Muscle layer of colon (tissue), 2 donors: ENCODE measurements around the gene KLHDC1.
A peak's percentile ranks its signal among the peaks of the same experiment; 100 is the strongest.
"Not testable (repeated sequence)": the region's sequence is repeated elsewhere in the genome, so short reads cannot be mapped to it uniquely, and the experiment has no call there.

Experiments
- H3K27ac ChIP-seq: one replicate; pipeline ENCODE4 v1.7.0; 2013; ENCODE audit warnings: low read depth, mild to moderate bottlenecking, low read length, moderate library complexity
- H3K27me3 ChIP-seq, 2 donors: one replicate each; pipeline ENCODE4 v1.7.0; 2013; ENCODE audit warnings: low read length in 2 of 2, mild to moderate bottlenecking in 2 of 2; ENCODE audit not compliant: insufficient read depth in 2 of 2, control insufficient read depth in 1 of 2
- H3K36me3 ChIP-seq: one replicate; pipeline ENCODE4 v1.7.0; 2013; ENCODE audit warnings: mild to moderate bottlenecking, low read length; ENCODE audit not compliant: insufficient read depth
- H3K4me1 ChIP-seq: one replicate; pipeline ENCODE4 v1.7.0; 2013; ENCODE audit warnings: mild to moderate bottlenecking, low read length; ENCODE audit not compliant: insufficient read depth
- H3K4me3 ChIP-seq, 2 donors: one replicate each; pipeline ENCODE4 v1.7.0; 2013; ENCODE audit warnings: low read length in 2 of 2, low read depth in 1 of 2, mild to moderate bottlenecking in 1 of 2, moderate library complexity in 1 of 2
- H3K9ac ChIP-seq: one replicate; pipeline ENCODE4 v1.7.0; 2013; ENCODE audit warnings: low read length
- H3K9me3 ChIP-seq: one replicate; pipeline ENCODE4 v1.7.0; 2013; ENCODE audit warnings: mild to moderate bottlenecking, low read length
- donor health status: abdominal sarcoma.
- donor health status: Adenocarcinoma of cecum.

KLHDC1 gene, protein sequence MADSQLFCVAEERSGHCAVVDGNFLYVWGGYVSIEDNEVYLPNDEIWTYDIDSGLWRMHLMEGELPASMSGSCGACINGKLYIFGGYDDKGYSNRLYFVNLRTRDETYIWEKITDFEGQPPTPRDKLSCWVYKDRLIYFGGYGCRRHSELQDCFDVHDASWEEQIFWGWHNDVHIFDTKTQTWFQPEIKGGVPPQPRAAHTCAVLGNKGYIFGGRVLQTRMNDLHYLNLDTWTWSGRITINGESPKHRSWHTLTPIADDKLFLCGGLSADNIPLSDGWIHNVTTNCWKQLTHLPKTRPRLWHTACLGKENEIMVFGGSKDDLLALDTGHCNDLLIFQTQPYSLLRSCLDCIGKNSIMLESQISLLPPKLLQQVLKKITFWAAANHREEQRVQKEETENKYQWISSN

DNA sequence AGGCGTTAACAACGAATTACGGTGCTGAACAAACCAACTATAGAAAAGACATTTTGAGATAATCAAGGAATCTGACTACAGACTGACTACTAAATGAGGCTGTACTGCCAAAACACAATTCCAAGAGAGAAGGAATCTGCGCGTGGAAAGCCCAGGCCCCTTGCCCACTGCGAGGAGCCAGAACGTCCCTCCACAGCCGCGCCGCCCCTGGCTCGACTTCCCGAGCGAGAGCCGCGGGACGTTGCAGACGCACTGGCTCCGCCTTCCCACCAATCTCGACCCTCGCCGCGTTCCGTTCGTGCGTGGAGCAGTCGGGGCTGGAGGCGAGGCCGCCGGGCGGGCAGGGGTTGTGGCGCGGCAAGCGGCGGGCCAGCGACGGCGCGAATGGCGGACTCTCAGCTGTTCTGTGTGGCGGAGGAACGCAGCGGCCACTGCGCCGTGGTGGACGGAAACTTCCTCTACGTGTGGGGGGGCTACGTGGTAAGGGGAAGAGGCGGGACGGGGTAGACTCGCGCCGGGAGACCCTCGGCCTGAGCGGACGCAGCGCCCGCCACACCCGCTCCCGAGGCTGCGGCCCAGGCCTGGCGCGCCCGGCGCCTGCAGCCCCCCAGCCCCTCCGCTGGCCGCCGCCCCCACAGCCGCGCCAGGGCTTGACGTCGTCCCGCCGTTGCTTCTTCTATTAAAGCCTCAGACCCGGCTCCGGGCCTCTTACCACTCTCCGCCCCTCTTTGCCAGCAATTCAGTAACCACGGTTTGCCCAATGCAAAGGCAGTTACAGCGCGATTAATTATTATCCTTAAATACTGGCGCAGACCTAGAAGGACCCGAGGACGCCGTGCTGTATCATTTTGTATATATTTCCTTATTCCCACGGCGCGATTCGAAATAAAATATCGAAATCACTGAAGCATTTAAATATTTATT lies at the start of gene KLHDC1:
KLHDC1 (plus strand) TSS at position 310 of the 924 bp plus-strand sequence; CDS start at position 385, 75 bp downstream.
- Histone ChIP-seq H3K27ac (peak within 1 kb of the TSS; percentile 86), H3K36me3 (no peaks in the 10 kb centered on the region), H3K9ac (peak within 1 kb of the TSS; percentile 59), H3K4me3 (peak within 1 kb of the TSS; percentile 56 to 68), H3K4me1 (peaks cover 20% of the 10 kb centered on the region), H3K27me3 (no peaks in the 10 kb centered on the region), H3K9me3 (no peaks in the 10 kb centered on the region)

- no peaks in the 10 kb centered on the region for H3K27me3 ChIP-seq
- H3K36me3 ChIP-seq: no peaks in the 10 kb centered on the region
- H3K4me1 ChIP-seq: no peaks in the 10 kb centered on the region
- no peaks in the 10 kb centered on the region for H3K9me3 ChIP-seq
- H3K27ac ChIP-seq: no peak overlapping the region
- no peak overlapping the region for H3K4me3 ChIP-seq
- no peak overlapping the region for H3K9ac ChIP-seq
Observed at GRCh38 chr14:49653508-49653907, 39.4 kb upstream of the KLHDC1 start.

DNA sequence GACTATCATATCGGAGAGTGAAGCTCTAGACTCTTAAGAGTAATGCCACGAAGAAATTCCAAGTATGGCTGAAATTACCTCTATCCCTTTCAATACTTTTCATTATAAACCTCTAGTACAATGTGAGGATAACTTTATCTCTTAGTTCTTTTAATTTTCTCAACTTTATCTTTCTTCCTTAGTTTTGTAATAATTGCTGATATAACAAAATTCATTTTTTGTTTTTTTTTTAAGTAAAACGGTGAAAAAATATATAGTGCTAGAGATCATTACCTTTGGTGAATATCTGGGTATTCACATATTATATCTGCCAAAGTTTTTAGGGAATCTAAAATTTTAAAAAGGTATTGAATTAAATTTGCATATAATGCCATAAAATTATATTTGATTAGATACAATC lies 38.4 kb upstream of the KLHDC1 start:
- H3K27ac ChIP-seq: no peak overlapping the region
- no peak overlapping the region for H3K4me3 ChIP-seq
- H3K9me3 ChIP-seq: no peaks in the 10 kb centered on the region
- H3K9ac ChIP-seq: no peak overlapping the region
- no peaks in the 10 kb centered on the region for H3K27me3 ChIP-seq
- no peaks in the 10 kb centered on the region for H3K36me3 ChIP-seq
- H3K4me1 ChIP-seq: no peaks in the 10 kb centered on the region

GRCh38 chr14:49657500-49657899 lies 35.4 kb upstream of the KLHDC1 start:
- not testable (repeated sequence) for H3K27me3 ChIP-seq, H3K9ac ChIP-seq, H3K36me3 ChIP-seq, H3K4me1 ChIP-seq, H3K27ac ChIP-seq, H3K9me3 ChIP-seq, H3K4me3 ChIP-seq

- Histone ChIP-seq H3K9ac (no peak overlapping the region), H3K36me3 (no peaks in the 10 kb centered on the region), H3K4me3 (no peak overlapping the region), H3K4me1 (no peaks in the 10 kb centered on the region), H3K27ac (no peak overlapping the region), H3K27me3 (no peaks in the 10 kb centered on the region), H3K9me3 (no peaks in the 10 kb centered on the region)
Observed at GRCh38 chr14:49659526-49660455, 33.1 kb upstream of the KLHDC1 start.

DNA sequence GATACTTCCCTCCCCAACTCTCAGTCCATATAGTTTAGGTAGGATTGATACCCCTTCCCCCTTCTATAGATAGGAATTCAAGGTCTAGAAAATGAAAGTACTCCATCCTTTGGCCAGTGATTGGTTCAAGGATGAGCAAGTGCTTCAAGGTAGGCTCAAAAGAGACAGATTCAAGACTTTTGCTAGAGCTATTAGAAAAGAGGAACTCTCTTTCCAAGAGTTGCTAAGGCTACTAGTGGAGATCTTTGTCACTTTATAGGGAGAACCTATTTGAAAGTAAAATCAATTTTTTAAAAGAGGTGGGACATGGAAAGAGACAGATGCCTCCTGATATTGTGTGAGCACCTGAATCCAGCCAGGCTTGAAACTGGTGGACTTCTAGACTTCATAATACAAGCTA lies 22.4 kb upstream of the KLHDC1 start:
- H3K27ac ChIP-seq: no peak overlapping the region
- H3K4me3 ChIP-seq: no peak overlapping the region
- H3K9ac ChIP-seq: no peak overlapping the region
- no peaks in the 10 kb centered on the region for H3K4me1 ChIP-seq
- H3K36me3 ChIP-seq: no peaks in the 10 kb centered on the region
- H3K27me3 ChIP-seq: no peaks in the 10 kb centered on the region
- no peaks in the 10 kb centered on the region for H3K9me3 ChIP-seq

DNA sequence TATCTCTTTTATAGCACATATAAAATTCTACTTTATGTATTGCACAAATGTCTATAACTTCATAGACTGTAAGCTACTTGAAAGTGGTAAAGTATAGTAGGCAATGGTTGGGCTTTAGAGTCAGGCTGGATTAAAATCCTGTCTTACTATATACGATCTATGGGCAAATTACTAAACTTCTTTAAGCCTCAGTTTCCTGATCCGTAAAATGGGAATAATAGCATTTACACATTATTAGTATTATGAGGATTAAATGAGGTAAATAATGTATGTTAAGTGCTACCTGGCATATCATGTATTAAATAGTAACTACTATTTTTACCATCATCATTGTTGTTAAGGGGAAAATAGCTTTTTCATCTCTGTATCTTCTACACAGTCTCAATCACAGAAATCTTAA lies 19.3 kb upstream of the KLHDC1 start:
- Histone ChIP-seq H3K4me3 (no peak overlapping the region), H3K27me3 (no peaks in the 10 kb centered on the region), H3K4me1 (no peaks in the 10 kb centered on the region), H3K9ac (no peak overlapping the region), H3K27ac (no peak overlapping the region), H3K36me3 (no peaks in the 10 kb centered on the region), H3K9me3 (no peaks in the 10 kb centered on the region)

- Histone ChIP-seq H3K27me3 (no peaks in the 10 kb centered on the region), H3K27ac (no peak overlapping the region), H3K4me1 (no peaks in the 10 kb centered on the region), H3K36me3 (no peaks in the 10 kb centered on the region), H3K9me3 (no peaks in the 10 kb centered on the region), H3K4me3 (no peak overlapping the region), H3K9ac (no peak overlapping the region)
Observed at GRCh38 chr14:49677643-49678042, 15.3 kb upstream of the KLHDC1 start.

- no peaks in the 10 kb centered on the region for H3K36me3 ChIP-seq
- H3K4me1 ChIP-seq: no peaks in the 10 kb centered on the region
- no peak overlapping the region for H3K4me3 ChIP-seq
- H3K9ac ChIP-seq: no peak overlapping the region
- H3K27me3 ChIP-seq: no peaks in the 10 kb centered on the region
- H3K27ac ChIP-seq: no peak overlapping the region
- H3K9me3 ChIP-seq: no peaks in the 10 kb centered on the region
Observed at GRCh38 chr14:49679271-49679670, 13.6 kb upstream of the KLHDC1 start.

DNA sequence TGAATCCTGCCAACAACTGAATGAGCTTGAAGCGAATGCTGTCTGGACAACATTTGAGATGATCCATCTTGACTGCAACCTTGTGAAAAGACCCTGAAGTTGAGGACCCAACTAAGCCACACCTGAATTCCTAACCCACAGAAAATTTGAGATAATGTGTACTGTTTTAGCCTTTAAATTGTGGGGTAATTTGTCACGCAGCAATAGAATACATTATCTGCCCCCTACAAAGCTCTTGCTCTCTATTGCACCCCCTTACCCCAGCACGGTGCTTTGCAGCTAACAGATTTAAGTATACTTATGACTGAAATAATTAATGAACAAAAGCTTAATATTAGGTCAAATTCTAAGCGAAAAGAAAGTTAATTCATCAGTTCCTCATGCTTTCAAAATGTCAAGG lies 6.5 kb upstream of the KLHDC1 start:
- Histone ChIP-seq H3K9me3 (no peaks in the 10 kb centered on the region), H3K9ac (no peak overlapping the region), H3K36me3 (no peaks in the 10 kb centered on the region), H3K27ac (no peak overlapping the region), H3K4me1 (peaks cover 6% of the 10 kb centered on the region), H3K27me3 (no peaks in the 10 kb centered on the region), H3K4me3 (no peak overlapping the region)
